ENCODE measurements around the gene BSX.
A peak's percentile ranks its signal among the peaks of the same experiment; 100 is the strongest.

BSX gene

GRCh38 chr11:122981388-122982264 is at the start of gene BSX:
Gene BSX (minus strand): TSS chr11:122981834. CDS start chr11:122981671, 163 bp downstream.
- DNase-seq (ENCODE audit: insufficient read length, low spot score) (no peak), FAIRE-seq (no peak)

GRCh38 chr11:123030517-123030916 is 48.9 kb upstream of the BSX start:
- DNase-seq (ENCODE audit: insufficient read length, low spot score) = no peak
- no peak for FAIRE-seq

GRCh38 chr11:123020968-123021367 is 39.3 kb upstream of the BSX start:
- FAIRE-seq (peak; percentile 60), DNase-seq (ENCODE audit: insufficient read length, low spot score) (peak; percentile 40)

- DNase-seq (ENCODE audit: insufficient read length, low spot score) (no peak), FAIRE-seq (no peak)
These were observed 37.1 kb upstream of the BSX start for GRCh38 chr11:123018702-123019101.

GRCh38 chr11:123011510-123011909 is 29.9 kb upstream of the BSX start:
- no peak for FAIRE-seq
- DNase-seq (ENCODE audit: insufficient read length, low spot score) = no peak

- no peak for DNase-seq (ENCODE audit: insufficient read length, low spot score)
- FAIRE-seq = no peak
These were observed 25.4 kb upstream of the BSX start for GRCh38 chr11:123006860-123007542.

- FAIRE-seq (no peak), DNase-seq (ENCODE audit: insufficient read length, low spot score) (no peak)
These were observed 19.1 kb upstream of the BSX start for GRCh38 chr11:123000721-123001120.

- FAIRE-seq = no peak
- DNase-seq (ENCODE audit: insufficient read length, low spot score) = no peak
These were observed 17.2 kb upstream of the BSX start for GRCh38 chr11:122998727-122999366.

GRCh38 chr11:122995526-122995925 is 13.9 kb upstream of the BSX start:
- DNase-seq (ENCODE audit: insufficient read length, low spot score) (no peak), FAIRE-seq (no peak)

- DNase-seq (ENCODE audit: insufficient read length, low spot score) (no peak), FAIRE-seq (no peak)
These were observed 2.8 kb upstream of the BSX start for GRCh38 chr11:122984186-122985011.

GRCh38 chr11:122983438-122984185 is 2.0 kb upstream of the BSX start:
- DNase-seq (ENCODE audit: insufficient read length, low spot score) (no peak), FAIRE-seq (no peak)

GRCh38 chr11:122979815-122980595 is 1.6 kb downstream of the BSX start:
- no peak for DNase-seq (ENCODE audit: insufficient read length, low spot score)
- FAIRE-seq = no peak

GRCh38 chr11:122979103-122979814 is 2.4 kb downstream of the BSX start:
- no peak for FAIRE-seq
- no peak for DNase-seq (ENCODE audit: insufficient read length, low spot score)

GRCh38 chr11:122978299-122978620 is 3.4 kb downstream of the BSX start:
- FAIRE-seq (no peak), DNase-seq (ENCODE audit: insufficient read length, low spot score) (no peak)

- no peak for DNase-seq (ENCODE audit: insufficient read length, low spot score)
- no peak for FAIRE-seq
These were observed 4.0 kb downstream of the BSX start for GRCh38 chr11:122977470-122978298.

- DNase-seq (ENCODE audit: insufficient read length, low spot score) (no peak), FAIRE-seq (no peak)
These were observed 4.7 kb downstream of the BSX start for GRCh38 chr11:122976734-122977469.

- FAIRE-seq = no peak
- no peak for DNase-seq (ENCODE audit: insufficient read length, low spot score)
These were observed 5.4 kb downstream of the BSX start for GRCh38 chr11:122976061-122976733.

Measured in GM19239 (cell line).